ENCODE results near the gene SMCR8.

Gene SMCR8

GRCh38 chr17:18360518-18360917 is 45.4 kb downstream of the SMCR8 start:
- no peak for DNase-seq (ENCODE audit: low read depth in 1 of 2, low spot score in 1 of 2)
- TF ChIP-seq GABPA (IDR thresholded peaks at IDR 0.05; ENCODE audit: low read depth) (no peak), REST (IDR thresholded peaks at IDR 0.05; ENCODE audit: insufficient replicate concordance, low read depth) (no peak), CTCF (IDR thresholded peaks at IDR 0.05; ENCODE audit: insufficient read depth, low read length) (no peak), SPI1 (IDR thresholded peaks at IDR 0.05; ENCODE audit: borderline replicate concordance, low read depth) (no peak), POLR2AphosphoS5 (IDR thresholded peaks at IDR 0.05; ENCODE audit: low read depth) (no peak)

GRCh38 chr17:18361837-18362697 is 47.0 kb downstream of the SMCR8 start:
- Histone ChIP-seq H3K27ac (replicated peaks) (no peak overlapping the region), H3K27me3 (ENCODE audit: insufficient read depth, poor library complexity, severe bottlenecking) (no peaks in the 10 kb centered on the region), H3K4me3 (replicated peaks; ENCODE audit: insufficient read depth, low read length) (peak overlapping the region; percentile 72)
- DNase-seq (ENCODE audit: low read depth in 1 of 2, low spot score in 1 of 2), result no peak
- TF ChIP-seq SPI1 (IDR thresholded peaks at IDR 0.05; ENCODE audit: borderline replicate concordance, low read depth) (no peak), CTCF (IDR thresholded peaks at IDR 0.05; ENCODE audit: insufficient read depth, low read length) (no peak), GABPA (IDR thresholded peaks at IDR 0.05; ENCODE audit: low read depth) (no peak), REST (IDR thresholded peaks at IDR 0.05; ENCODE audit: insufficient replicate concordance, low read depth) (no peak), POLR2AphosphoS5 (IDR thresholded peaks at IDR 0.05; ENCODE audit: low read depth) (no peak)

More at GRCh38 chr17:18360518-18360917, 45.4 kb downstream of the SMCR8 start:
- Histone ChIP-seq H3K27me3 (ENCODE audit: insufficient read depth, poor library complexity, severe bottlenecking) (no peaks in the 10 kb centered on the region), H3K4me3 (replicated peaks; ENCODE audit: insufficient read depth, low read length) (no peak overlapping the region), H3K27ac (replicated peaks) (no peak overlapping the region)

GRCh38 chr17:18362698-18363100 is 47.6 kb downstream of the SMCR8 start:
- Histone ChIP-seq H3K27ac (replicated peaks) (peak overlapping the region; percentile 49), H3K4me3 (replicated peaks; ENCODE audit: insufficient read depth, low read length) (peak overlapping the region; percentile 72), H3K27me3 (ENCODE audit: insufficient read depth, poor library complexity, severe bottlenecking) (no peaks in the 10 kb centered on the region)
- TF ChIP-seq SPI1 (IDR thresholded peaks at IDR 0.05; ENCODE audit: borderline replicate concordance, low read depth) (no peak), GABPA (IDR thresholded peaks at IDR 0.05; ENCODE audit: low read depth) (no peak), CTCF (IDR thresholded peaks at IDR 0.05; ENCODE audit: insufficient read depth, low read length) (no peak), POLR2AphosphoS5 (IDR thresholded peaks at IDR 0.05; ENCODE audit: low read depth) (no peak), REST (IDR thresholded peaks at IDR 0.05; ENCODE audit: insufficient replicate concordance, low read depth) (no peak)
- peak in 1 of 2 experiments; percentile 1 for DNase-seq (ENCODE audit: low read depth in 1 of 2, low spot score in 1 of 2)

Measured in HL-60 (cell line).